HG03139 (cell line): ENCODE results near the gene MYO1F.
"Not testable (repeated sequence)": the region's sequence is repeated elsewhere in the genome, so short reads cannot be mapped to it uniquely, and the experiment has no call there.

Source experiments
- ATAC-seq: cut with Tn5 transposase; IDR thresholded peaks from one replicate; pipeline ENCODE4 v1.9.1; 2021; ENCODE audit not compliant: unreplicated experiment

Gene MYO1F

GRCh38 chr19:8577247-8577646, at the start of gene MYO1F:
TSS of gene MYO1F (minus strand) at chr19:8577442. CDS start at chr19:8577309, 133 bp downstream.
- no peak for ATAC-seq

GRCh38 chr19:8626842-8627241, 49.6 kb upstream of the MYO1F start:
- no peak for ATAC-seq

- ATAC-seq, result not testable (repeated sequence)
Measured at GRCh38 chr19:8622886-8623285, 45.6 kb upstream of the MYO1F start.

- ATAC-seq, result no peak
Measured at GRCh38 chr19:8618751-8619150, 41.5 kb upstream of the MYO1F start.

GRCh38 chr19:8617984-8618383, 40.7 kb upstream of the MYO1F start:
- no peak for ATAC-seq

- ATAC-seq, result not testable (repeated sequence)
Measured at GRCh38 chr19:8617325-8617724, 40.1 kb upstream of the MYO1F start.

GRCh38 chr19:8616861-8617260, 39.6 kb upstream of the MYO1F start:
- ATAC-seq, result no peak

GRCh38 chr19:8615813-8616596, 38.8 kb upstream of the MYO1F start:
- no peak for ATAC-seq

- no peak for ATAC-seq
Measured at GRCh38 chr19:8615024-8615423, 37.8 kb upstream of the MYO1F start.

- ATAC-seq, result no peak
Measured at GRCh38 chr19:8614455-8614854, 37.2 kb upstream of the MYO1F start.

GRCh38 chr19:8612807-8613171, 35.5 kb upstream of the MYO1F start:
- ATAC-seq, result no peak

GRCh38 chr19:8611877-8612806, 34.9 kb upstream of the MYO1F start:
- no peak for ATAC-seq

GRCh38 chr19:8611391-8611876, 34.2 kb upstream of the MYO1F start:
- ATAC-seq, result no peak

GRCh38 chr19:8610936-8611300, 33.7 kb upstream of the MYO1F start:
- no peak for ATAC-seq

- ATAC-seq, result no peak
Measured at GRCh38 chr19:8610041-8610935, 33.0 kb upstream of the MYO1F start, which contains the start of gene ADAMTS10. TSS of gene ADAMTS10 (minus strand) at chr19:8610715. CDS start at chr19:8605710, 5,005 bp downstream.

- ATAC-seq, result no peak
Measured at GRCh38 chr19:8609279-8610040, 32.2 kb upstream of the MYO1F start.

GRCh38 chr19:8608941-8609278, 31.7 kb upstream of the MYO1F start:
- ATAC-seq, result no peak

GRCh38 chr19:8607386-8607785, 30.1 kb upstream of the MYO1F start:
- no peak for ATAC-seq

GRCh38 chr19:8605514-8605913, 28.3 kb upstream of the MYO1F start:
- no peak for ATAC-seq

GRCh38 chr19:8601796-8602195, 24.6 kb upstream of the MYO1F start:
- no peak for ATAC-seq
